NCI-H1105 (cell line): ENCODE measurements around the gene MMADHC.

Experiments
- DNase-seq: peaks from one replicate; lab custom pipeline; 2025; lab: John Stamatoyannopoulos, UW

MMADHC gene

GRCh38 chr2:149556452-149556851 lies 31.1 kb downstream of the MMADHC start:
- no peak for DNase-seq

DNA sequence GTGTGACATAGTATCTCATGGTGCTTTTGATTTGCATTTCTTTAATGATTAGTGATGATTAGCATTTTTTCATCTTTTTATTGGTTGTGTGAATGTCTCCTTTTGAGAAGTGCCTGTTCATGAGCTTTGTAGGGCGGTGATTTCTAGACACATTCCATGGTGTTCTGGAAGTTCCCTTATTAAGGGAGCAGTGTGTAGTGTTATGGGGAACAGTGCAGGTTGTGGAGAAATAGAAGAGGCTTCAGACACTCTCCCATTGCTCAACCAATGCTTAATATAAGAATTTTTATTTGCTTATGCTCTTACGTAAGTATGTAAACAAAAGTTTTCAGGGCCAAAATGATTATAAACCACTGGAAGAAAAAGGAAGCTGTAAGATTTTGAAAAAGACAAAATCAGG lies 34.7 kb downstream of the MMADHC start:
- DNase-seq = no peak

GRCh38 chr2:149552226-149552625 lies 35.3 kb downstream of the MMADHC start:
- no peak for DNase-seq

- DNase-seq = no peak
These were observed 42.9 kb downstream of the MMADHC start for GRCh38 chr2:149544692-149545091.

- no peak for DNase-seq
These were observed 43.7 kb downstream of the MMADHC start for GRCh38 chr2:149543845-149544244.

- no peak for DNase-seq
These were observed 47.4 kb downstream of the MMADHC start for GRCh38 chr2:149540138-149540537.

DNA sequence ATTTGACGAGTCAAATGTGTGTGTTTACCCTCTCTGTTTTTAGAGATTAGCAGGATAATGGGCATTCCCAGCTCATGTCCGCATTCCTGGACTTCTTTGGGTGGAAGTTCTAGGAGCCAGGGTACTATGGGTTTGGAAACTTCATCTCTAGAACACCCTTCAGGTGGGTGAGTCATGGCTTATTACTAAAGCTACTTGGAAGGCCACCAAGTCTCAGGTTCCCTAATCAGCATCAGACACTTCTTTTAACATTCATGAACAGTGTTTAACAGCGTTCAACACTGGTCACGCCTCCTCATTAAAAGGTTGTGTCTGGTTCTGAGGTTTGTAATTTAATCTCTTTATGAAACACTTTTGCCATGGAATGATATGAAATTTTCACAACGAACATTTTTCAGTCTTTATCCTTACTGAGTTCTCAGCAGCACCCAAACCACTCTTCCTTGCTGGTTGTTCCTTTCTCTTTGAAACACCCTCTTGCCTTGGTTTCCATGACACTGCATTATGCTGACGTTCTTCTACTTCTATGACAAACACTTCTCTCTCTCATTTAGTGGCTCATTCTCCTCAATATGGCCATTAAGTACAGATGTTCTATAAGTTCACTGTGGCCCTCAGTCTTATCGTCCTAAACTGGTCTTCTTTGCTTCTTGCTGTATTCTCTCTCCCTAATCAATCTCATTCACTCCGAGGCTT lies 49.3 kb downstream of the MMADHC start:
- DNase-seq = no peak

DNA sequence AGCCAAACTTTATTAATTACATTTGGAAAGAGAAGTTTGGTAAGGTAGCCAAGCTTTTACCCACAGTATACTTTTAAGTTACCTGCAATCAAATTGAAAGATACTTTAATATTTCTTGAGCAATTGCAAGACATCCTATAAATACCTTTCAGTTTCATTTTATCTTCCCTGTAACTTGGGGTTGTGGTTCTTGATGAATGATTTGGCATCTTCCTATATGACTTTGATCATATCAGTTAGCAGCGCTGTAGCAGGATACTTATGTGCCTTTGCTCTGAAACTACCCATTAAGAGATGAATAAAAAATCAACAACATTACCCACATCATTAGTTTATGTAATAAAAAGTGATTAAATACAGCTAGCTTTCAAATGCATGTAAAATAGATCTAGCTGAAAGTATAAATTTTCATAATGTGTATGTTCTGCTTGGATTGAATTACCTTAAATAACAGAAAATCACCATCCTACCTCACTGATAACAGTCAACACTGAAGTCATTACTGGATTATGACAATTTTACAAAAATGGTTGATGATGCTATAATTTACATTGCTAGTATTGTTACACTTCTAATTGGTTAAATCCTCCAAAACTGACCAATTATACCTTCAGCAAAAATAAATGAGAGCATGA lies 50.4 kb downstream of the MMADHC start:
- DNase-seq = no peak

DNA sequence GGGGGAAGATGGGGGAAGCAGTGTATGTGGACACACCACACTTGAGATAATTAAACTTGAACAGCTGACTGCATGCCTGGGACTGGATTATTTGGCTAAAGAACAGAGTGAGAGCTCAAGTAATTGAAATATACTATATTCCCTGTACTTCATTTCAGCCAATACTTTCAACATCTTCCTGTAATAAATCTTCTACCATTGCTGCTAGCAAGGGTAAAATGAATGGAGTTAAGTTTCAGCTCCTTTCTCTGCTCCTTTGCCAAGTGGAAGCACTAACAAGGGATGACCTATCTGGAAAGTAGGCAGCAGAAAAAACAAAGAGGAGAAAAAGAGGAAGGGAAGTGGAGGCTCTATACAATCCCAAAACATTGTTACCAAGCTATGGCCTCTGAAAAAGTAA lies 50.9 kb downstream of the MMADHC start:
- DNase-seq = no peak

DNA sequence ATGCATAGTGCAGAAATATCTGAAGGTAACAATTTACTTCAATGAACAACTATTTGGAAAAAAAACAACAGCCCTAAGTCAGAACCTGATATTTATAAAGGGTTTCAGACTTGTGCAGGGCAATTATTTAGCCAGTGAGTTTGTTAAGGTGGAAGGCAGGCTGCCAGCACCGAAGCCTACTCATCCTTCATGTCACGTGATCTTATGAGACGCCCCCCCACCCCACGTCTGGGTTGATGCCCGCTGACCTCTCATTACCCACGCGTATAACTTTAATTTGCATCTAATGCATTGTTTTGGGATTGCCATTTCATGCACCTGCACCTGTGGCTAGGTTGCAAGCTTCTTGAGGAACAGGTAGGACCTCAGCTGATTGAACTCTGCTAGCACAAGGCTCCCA lies 52.9 kb downstream of the MMADHC start:
- no peak for DNase-seq

- no peak for DNase-seq
These were observed 58.6 kb downstream of the MMADHC start for GRCh38 chr2:149528983-149529382.

- DNase-seq = no peak
These were observed 59.4 kb downstream of the MMADHC start for GRCh38 chr2:149527998-149528755.

DNA sequence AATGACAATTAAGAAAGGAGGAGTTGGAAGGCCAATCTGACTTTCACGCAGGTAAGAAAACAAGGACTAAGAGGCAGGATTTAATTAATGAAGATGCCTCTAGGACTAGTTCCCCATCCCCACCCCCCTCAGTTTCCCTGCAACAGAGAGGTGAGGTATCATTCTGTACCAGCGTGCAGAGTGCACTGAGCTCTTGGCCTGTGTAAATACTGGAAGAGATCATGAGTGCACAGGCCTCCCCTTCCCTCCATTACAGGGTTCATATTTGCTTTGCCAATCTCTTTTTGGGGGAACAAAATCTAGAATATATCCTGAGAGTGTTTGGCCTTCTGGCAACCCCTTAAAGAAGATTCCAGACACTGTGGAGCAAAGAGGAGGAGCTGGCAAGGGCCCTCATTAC lies 60.9 kb downstream of the MMADHC start:
- no peak for DNase-seq

- no peak for DNase-seq
These were observed 62.3 kb downstream of the MMADHC start for GRCh38 chr2:149525323-149525722.
